GM06990 (cell line): ENCODE measurements around the gene APBB2.

Experiments used
- DNase-seq: peaks from one replicate; pipeline ENCODE4 v3.0.0-alpha.2; 2011; ENCODE audit not compliant: insufficient read length; ENCODE audit errors: extremely low read depth
- H3K27me3 ChIP-seq: replicated peaks from 2 replicates; pipeline ENCODE4 v1.6.0; 2011; ENCODE audit warnings: low read length; ENCODE audit not compliant: control insufficient read depth, insufficient read depth
- H3K36me3 ChIP-seq: 2 replicates; pipeline ENCODE4 v1.5.1; 2011; ENCODE audit warnings: low read length; ENCODE audit not compliant: control insufficient read depth, insufficient read depth
- H3K4me3 ChIP-seq: replicated peaks from 2 replicates; pipeline ENCODE4 v1.5.1; 2011; ENCODE audit warnings: low read depth, mild to moderate bottlenecking, control low read depth, low read length
- CTCF ChIP-seq: IDR thresholded peaks from 2 replicates; pipeline ENCODE4 v1.5.1; 2011; ENCODE audit warnings: low read length, control low read depth, mild to moderate bottlenecking, inconsistent platforms; ENCODE audit not compliant: insufficient read depth, poor library complexity, severe bottlenecking

APBB2 gene

GRCh38 chr4:41070516-41071281 lies 143.6 kb downstream of the APBB2 start:
- TF ChIP-seq CTCF = no peak
- Histone ChIP-seq H3K27me3 (no peaks in the 10 kb centered on the region), H3K36me3 (no peaks in the 10 kb centered on the region), H3K4me3 (no peak overlapping the region)
- no peak for DNase-seq

- no peak for TF ChIP-seq CTCF
- H3K4me3 ChIP-seq = no peak overlapping the region
- no peaks in the 10 kb centered on the region for H3K36me3 ChIP-seq
- no peaks in the 10 kb centered on the region for H3K27me3 ChIP-seq
- DNase-seq = no peak
Measured at GRCh38 chr4:41069838-41070237, 144.5 kb downstream of the APBB2 start.

- H3K4me3 ChIP-seq = no peak overlapping the region
- no peaks in the 10 kb centered on the region for H3K27me3 ChIP-seq
- TF ChIP-seq CTCF = no peak
- H3K36me3 ChIP-seq = no peaks in the 10 kb centered on the region
- no peak for DNase-seq
Measured at GRCh38 chr4:41069257-41069656, 145.1 kb downstream of the APBB2 start.

- no peak for TF ChIP-seq CTCF
- DNase-seq = no peak
- H3K27me3 ChIP-seq = no peaks in the 10 kb centered on the region
- no peaks in the 10 kb centered on the region for H3K36me3 ChIP-seq
- H3K4me3 ChIP-seq = no peak overlapping the region
Measured at GRCh38 chr4:41067369-41067768, 147.0 kb downstream of the APBB2 start.

GRCh38 chr4:41066049-41066448 lies 148.3 kb downstream of the APBB2 start:
- TF ChIP-seq CTCF = no peak
- no peak for DNase-seq
- H3K27me3 ChIP-seq = no peaks in the 10 kb centered on the region
- H3K4me3 ChIP-seq = no peak overlapping the region
- no peaks in the 10 kb centered on the region for H3K36me3 ChIP-seq
